NCI-H1436 (cell line): Measurements from ENCODE around the gene JAK3.
"Not testable (repeated sequence)": the region's sequence is repeated elsewhere in the genome, so short reads cannot be mapped to it uniquely, and the experiment has no call there.

Experiments
- DNase-seq: peaks from one replicate; lab custom pipeline; 2025; lab: John Stamatoyannopoulos, UW

The JAK3 gene

GRCh38 chr19:17777840-17778239, 69.9 kb downstream of the JAK3 start:
- DNase-seq: not testable (repeated sequence)

GRCh38 chr19:17775991-17776803, 71.6 kb downstream of the JAK3 start:
- DNase-seq: no peak

- DNase-seq: no peak
These were observed 72.4 kb downstream of the JAK3 start for GRCh38 chr19:17775245-17775927.
